GM21526 (cell line): ENCODE results near the gene CCDC136.

ENCODE experiments used
- ATAC-seq: cut with Tn5 transposase; IDR thresholded peaks from one replicate; pipeline ENCODE4 v1.9.1; 2021; ENCODE audit warnings: moderate library complexity; ENCODE audit not compliant: unreplicated experiment, low FRiP score

Gene CCDC136

DNA sequence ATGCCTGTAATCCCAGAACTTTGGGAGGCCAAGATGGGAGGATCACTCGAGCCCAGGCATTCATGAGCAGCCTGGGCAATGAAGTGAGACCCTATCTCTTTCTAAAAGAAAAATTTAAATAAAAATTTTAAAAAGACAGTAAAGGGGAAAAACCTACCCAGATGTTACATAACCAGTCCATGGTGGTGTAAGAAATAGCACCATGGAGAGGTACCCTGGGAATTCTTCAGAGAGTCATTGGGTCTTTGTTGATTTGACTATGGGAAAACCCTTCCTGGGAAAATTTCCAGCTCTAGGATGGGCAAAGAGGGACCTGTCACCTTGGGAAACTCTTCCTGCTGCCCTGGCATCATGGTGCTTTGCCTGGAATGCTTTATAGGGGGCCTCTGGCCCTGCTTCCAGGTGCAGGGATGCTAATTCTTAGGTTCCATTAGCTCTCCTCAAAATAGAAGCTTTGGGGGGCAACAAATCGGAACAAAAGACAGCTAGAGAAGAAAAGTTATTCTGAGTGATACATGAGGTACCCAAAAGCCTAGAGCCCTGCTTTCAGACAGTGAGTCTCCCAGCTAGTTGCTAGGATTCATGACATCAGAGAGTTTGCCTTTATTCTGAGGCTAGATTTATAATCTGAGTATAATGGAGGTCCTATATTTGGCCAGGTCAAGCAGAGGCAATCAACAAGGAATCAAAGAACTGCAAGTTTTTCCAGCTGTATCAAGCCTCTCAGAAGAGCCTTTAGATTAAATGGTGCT, 10.1 kb downstream of the CCDC136 start:
- no peak for ATAC-seq

DNA sequence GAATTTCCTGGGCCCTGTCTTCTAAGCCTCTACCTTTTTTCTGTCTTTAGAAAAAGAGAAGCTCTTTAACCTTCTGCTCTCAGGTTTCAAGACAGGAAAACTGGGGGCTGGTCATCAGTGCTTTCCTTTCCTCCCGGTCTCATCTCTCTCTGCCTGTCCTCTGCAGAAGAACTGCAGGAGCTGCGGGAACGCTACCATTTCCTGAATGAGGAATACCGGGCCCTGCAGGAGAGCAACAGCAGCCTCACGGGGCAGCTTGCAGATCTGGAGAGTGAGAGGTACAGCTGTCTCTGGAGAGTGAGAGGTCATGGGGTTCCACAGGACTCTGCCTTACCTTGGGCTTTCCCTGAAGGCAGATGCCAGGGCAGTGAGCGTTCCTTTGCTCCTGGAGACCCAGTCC, 12.7 kb downstream of the CCDC136 start:
- no peak for ATAC-seq

DNA sequence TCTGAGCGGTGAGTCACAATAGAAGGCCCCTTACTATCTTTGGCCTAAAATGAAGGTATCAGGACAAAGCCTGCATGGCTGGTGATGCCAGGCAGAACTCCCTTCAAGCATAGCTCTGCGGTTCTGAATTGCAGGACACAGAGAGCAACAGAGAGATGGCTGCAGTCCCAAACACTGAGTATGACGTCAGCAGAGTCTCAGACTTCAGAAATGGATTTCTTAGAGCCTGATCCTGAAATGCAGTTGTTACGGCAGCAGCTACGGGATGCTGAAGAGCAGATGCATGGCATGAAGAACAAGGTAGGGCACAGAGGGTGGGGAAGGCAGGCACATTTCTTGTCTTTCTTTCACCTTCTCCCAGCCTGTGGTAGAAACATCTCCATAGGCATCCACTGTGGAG, 13.5 kb downstream of the CCDC136 start:
- no peak for ATAC-seq

DNA sequence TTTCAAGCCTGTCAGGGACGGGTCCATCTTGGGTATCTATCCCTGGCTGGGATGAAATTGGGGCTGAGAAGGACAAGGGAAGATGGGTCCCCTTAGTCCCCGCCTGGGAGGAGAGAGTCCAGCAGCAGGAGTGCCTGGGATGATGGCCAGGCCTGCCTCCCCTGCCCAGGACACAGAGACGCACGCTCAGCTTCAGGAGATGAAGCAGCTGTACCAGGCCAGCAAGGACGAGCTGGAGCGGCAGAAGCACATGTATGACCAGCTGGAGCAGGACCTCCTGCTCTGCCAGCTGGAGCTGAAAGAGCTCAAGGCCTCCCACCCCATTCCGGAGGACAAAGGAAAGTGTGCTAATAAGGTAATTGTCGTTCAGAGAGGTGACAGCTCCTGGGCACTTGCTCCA, 15.4 kb downstream of the CCDC136 start:
- no peak for ATAC-seq

DNA sequence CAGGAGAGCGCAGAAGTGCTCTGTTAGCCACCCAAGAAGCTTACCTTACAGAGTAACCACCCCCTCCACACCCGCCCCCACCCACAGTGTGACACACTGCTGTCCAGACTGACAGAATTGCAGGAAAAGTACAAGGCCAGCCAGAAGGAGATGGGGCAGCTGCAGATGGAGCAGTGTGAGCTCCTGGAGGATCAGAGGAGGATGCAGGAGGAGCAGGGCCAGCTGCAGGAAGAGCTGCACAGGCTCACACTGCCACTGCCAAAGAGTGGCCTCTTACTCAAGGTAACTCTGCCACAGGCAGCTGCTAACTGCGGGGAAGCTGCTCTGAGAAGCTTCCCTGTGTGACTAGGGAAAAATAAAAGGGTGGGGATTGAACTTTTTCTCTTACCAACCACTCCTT, 17.6 kb downstream of the CCDC136 start:
- ATAC-seq = no peak

DNA sequence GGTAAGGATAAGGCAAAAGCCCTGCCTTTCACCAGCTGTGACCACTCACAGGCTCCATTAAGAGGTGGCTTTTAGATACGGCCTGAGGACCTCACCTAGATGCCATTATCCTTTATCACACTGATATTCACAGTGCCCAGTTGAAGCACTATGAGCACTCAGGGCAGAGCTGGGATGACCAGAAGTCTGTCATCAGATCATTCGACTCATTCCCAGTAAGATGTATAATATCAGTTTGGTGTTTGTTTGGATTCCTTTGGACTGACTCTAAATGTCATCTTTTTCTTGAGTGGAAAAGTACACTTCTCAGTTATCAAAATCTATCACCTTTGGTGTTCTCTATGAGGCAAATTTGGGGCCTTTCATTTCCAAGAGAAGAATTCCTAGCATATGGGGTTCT, 18.7 kb downstream of the CCDC136 start:
- no peak for ATAC-seq

DNA sequence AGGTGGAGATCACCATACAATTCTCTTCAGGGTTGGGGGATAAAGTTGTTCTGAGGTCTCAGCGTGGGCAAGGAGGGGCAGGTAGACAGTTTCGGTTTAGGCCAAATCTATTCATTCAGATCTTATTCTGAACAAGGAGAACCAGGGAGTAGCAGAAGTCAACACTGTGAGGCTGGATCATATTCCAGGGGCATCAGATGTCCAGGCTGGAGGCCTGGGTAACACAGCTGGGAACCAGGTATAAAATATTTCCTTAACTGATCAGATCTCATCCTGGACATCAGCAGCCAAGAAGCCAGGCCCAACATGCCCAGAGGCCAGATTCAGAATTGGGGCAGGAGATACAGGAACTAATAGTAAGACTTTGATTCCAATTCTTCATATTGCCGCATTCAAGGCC, 19.2 kb downstream of the CCDC136 start:
- no peak for ATAC-seq

DNA sequence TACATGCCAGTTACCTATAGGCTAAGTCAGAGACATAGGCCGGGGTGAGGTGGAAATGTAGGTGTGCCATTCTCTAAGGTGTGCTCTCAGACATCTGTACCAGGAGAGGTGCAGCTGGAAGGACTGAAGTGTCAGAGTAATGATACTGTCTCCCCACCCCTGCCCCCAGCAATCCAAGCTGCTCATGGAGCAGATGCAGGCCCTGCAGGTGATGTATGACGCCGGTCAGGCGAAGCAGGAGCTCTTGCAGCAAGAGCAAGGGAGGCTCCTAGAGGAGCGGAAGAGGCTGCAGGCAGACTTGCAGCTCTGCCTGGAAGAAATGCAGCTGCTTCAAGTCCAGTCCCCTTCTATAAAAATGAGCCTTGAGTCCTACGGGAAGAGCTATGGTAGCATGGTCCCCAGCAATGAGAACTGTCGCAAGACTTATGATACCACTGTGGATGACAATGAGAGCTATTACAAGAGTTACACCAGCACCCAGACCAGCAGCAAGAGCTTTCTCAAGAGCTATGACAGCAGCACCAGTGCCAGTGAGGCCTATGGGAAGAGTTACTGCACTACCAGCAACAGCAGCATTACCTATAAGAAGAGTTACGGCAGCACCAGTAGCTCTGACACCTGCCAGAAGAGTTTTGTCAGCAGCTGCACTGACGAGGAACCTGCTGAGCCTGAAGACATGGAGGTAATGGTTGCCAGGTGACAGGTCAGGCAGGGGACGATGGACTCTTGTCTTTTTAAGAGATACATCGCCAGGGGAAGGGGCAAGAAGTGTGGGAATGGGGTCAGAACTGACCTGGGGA, 20.1 kb downstream of the CCDC136 start:
- no peak for ATAC-seq

DNA sequence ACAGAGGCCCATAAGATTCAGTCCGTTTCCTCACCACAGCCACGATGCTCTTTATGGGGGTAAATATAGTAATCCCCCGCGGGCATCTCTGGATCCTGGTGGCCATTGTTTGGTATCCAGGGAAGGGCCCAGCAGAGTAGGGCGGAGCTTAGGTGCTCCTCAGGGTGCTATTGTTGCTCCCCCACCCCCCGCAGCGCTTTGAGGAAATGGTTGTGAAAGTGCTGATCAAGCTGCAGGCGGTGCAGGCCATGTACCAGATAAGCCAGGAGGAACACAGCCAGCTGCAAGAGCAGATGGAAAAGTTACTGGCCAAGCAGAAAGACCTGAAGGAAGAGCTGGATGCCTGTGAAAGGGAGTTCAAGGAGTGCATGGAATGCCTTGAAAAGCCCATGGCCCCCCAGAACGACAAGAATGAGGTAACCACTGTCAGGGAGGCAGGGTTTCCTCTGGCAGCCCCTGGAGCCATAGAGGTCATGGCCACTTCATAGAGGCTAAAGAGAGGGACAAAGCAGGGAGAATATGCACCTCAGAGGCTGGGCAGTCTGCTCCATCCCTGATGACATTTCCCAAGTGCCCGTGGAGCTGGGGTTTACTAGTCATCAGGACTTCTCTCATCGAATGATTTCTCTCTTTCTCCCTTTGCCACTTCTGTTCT, 20.9 kb downstream of the CCDC136 start:
- ATAC-seq = no peak

DNA sequence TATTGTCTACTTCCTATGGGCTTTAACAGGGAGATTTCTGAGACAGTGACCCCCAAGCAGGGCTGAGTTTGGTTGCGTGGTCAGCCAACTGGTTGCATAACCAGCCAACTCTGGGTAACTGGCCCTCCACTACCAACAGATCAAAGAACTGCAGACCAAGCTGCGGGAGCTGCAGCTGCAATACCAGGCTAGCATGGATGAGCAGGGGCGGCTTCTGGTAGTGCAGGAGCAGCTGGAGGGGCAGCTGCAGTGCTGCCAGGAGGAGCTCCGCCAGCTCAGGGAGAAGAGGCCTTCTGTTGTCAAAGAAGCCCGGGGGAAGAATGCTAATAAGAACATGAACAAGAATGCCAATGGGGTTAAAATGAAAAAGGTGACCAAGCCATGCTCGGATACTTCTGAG, 22.7 kb downstream of the CCDC136 start:
- ATAC-seq = no peak

DNA sequence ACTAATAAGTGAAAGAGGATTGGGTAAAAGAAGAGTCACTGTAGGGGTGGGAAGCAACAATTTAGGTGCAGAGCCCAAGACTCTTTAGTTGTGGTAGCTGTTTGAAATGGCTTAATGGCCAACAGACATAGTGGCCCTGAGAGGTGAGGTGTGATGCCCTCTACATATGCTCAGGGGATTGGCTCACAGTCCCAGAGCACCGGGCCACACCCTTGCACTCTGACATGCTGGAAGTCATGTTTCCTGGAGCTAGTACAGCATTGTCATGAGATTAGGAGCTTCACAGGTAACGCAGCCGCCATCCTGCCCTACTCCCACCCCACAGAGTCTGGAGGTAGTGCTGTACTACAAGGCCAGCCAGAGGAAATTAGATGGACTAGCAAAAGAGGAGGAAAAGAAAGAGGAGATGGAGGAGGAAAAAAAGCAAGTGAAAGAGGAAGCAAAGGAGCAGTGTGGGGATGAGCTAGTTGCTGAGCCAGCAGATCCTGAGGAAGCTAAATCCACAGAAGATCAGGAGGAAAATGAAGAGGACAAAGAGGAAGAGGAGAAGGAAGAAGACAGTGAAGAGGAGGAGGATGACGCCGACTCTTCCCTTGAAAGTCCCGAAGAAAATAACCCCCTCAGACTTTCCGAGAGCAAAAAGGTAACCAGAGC, 23.6 kb downstream of the CCDC136 start:
- ATAC-seq = no peak

DNA sequence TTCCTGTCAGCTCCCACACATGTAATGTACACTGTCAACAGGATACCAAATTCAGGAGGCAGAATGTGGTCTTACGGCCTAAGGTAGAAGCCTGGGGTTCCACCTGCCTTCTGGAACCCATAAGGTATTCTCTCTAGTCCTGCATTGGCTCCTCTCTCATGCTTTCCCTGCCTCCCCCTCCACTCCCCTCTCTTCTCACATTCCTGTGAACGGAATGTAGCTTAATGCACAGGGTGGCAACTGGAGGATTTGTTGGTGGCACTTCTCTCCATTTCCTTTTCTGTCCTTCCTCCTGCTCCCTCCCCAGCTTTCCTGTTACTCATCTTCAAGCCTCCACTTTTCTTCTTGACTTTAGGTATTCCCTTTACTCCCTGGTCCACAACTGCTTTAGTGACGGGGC, 26.9 kb downstream of the CCDC136 start:
- no peak for ATAC-seq

DNA sequence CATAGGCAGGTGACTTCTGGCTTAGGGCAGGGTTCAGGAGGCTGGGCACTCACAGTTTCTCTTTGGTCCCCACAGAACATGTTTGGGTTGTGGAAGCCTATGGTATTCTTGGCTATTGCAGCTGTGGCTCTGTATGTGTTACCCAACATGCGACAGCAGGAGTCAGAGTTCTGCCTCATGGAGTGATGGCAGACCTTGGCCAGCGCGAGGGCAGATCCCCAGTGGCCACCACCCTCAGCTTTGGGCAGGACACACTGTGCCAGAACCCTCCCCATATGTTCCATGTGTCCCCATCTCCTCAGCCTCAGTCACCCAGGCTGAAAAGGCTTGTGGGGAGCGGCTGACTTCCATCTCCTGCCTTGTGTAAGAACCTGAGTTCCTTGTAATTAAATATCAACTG, 30.0 kb downstream of the CCDC136 start:
- no peak for ATAC-seq

DNA sequence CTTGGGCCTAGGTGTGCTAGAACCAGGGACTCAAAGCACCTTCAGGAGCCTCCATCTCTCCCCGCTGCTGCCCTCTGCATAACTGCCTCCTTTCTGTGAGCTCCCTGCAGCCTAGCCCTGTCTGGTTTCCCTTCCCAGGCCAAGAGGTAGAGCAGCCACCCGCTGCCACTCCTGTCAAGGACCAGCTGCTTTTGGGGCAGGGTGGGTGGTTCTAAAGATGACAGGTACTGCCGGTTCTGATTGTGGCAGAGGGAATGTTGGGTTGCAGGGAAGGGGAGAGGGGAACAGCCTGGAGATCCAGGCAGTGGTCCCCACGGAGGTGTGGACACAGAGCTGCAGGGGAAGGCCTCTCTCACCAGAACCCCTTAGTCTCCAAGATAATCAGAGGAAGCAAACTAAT, 34.7 kb downstream of the CCDC136 start:
- ATAC-seq = no peak

DNA sequence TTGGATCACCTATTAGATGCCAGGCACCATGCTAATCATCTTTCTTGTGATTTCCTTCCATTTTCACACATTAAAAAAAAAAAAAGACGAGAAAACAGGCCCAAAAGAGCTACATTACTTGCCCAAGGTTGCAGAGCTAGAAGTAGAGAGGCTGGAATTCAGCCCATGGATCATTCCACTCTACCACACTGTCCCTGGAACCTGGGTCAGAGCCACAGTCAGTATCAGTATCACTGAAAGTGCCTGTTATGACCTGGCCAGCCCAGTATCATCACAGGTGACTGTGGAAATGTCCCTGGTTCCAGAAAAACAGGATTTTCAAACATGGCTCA, 35.1 kb downstream of the CCDC136 start:
- no peak for ATAC-seq

DNA sequence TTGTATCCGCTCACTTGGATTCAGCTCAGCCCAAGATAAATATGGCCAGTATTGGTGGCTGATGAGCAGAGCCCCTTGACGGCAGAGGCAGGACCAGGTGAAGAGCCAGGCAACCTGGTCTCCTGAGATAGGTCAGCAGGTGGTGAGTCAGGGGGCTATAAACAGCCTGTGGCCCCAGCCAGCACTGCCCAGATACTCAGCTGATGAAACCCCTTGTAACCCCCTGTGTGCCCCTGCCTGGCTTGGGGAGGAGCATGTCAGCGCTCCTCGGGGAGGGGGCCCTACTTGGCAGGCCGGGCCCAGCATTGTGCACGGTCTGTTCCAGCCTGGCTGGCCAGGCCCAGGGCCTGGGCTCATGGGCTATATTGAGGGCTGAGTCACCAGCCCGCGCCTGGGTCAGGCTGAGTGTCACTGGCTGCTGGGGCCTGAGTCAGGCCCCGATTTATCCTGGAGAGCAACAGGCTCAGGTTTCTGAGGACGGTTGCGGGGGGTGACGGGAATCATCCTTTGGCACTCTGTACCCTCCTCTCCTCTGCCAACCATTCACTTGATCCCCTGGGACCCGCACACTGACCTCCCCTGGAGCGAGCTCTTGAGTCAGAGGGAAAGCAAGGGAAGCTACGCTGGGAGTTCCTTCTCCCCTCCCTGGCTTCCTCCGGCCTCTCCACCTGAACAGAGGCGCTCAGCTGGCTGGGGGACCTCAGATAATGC, 35.6 kb downstream of the CCDC136 start:
- ATAC-seq = no peak

DNA sequence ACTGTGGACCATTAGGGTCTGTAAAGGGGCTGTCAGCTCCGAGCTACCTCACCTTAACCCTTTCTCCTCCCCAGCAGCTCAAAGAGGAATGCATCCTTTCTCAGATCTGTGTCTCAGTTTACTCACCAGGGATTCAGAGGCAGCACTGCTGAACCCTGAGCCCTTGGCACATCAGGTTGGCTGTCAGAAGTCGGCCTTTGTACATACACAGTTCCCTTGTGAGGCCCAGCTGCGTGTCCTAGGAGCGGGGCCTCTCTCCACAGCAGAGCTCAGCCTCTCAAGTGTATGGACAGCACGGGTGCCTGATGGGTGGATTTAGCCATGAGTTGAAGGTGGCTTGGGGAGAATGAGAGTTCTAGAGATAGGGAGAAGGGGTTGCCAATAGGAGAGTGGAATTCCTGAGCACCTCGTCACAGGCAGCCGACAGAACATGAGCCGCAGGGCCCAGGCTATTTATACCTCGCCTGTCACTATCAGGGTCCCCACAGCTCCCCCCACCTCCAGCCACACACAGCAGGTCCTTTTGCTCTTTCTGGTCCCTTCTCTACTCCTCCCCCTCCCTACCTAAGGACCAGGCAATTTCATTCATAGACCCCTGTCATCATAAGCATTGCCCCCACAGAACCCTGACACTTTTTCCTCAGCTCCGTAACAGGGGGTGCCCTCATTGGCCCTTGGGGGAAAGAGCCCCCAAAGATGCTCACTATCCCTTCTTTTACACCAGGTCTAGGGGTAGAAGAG, 36.4 kb downstream of the CCDC136 start:
- ATAC-seq = no peak

DNA sequence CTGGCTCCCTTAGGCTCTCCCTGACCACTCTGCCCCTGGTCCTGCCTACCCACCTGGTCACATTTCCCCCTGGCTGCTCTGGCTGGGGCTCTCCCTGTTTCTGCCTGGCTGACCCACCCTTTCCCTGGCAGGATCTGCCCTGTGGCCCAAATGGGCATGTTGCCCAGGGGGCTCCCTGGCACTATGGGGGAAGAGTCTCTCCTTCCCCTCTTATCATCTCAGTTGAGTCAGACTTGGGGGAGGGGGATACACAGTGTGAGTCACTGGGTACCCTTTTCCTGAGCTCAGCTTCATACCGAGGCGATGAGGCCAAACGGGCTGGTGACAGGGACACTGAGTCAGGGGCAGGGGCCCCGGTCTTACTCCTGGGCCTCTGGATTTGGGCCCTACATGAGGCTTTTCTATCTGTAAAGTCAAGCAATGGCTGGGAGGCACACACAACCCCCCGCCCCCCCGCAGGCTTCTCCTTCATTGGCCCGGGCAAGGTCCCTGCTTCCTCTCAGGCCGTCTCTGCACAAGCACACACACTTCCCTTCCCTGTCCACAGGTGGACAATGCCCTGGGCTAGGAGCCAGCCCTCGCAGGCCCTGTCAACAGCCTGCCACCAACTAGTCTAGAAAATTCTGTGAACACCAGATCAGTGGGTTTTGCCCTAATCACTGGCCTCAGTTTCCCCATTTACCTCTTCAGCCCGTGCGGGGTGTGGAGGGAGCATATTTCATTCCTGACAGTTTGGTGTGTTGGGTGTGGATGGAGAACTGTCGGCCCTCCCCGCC, 37.8 kb downstream of the CCDC136 start:
- ATAC-seq = no peak
